Measurements from ENCODE around the gene NUDT22. TPM values are rescaled to one million over a fixed set of nuclear protein-coding genes. Genes with fewer than 3 reads are reported as not detected.

Gene NUDT22
- total RNA-seq, 1 donor from 2014 or later: 40.8 TPM

GRCh38 chr11:64192434-64192833 is 33.6 kb upstream of the NUDT22 start:
- Mint-ChIP-seq H3K9me3 (no peaks in the 10 kb centered on the region), H3K27me3 (ENCODE audit: low read depth) (no peaks in the 10 kb centered on the region), H3K4me1 (peaks cover 8% of the 10 kb centered on the region), H3K36me3 (ENCODE audit: low read depth) (peaks cover 24% of the 10 kb centered on the region), H3K4me3 (no peak overlapping the region), H3K27ac (ENCODE audit: unreplicated experiment) (peak overlapping the region; percentile 43)
- DNase-seq (ENCODE audit: low read depth, low spot score): no peak
- TF ChIP-seq CTCF (conservative IDR thresholded peaks at IDR 0.05): no peak

GRCh38 chr11:64196626-64197025 is 29.4 kb upstream of the NUDT22 start:
- Mint-ChIP-seq H3K4me3 (no peak overlapping the region), H3K4me1 (peaks cover 4% of the 10 kb centered on the region), H3K27ac (ENCODE audit: unreplicated experiment) (no peak overlapping the region), H3K9me3 (no peaks in the 10 kb centered on the region), H3K36me3 (ENCODE audit: low read depth) (peaks cover 26% of the 10 kb centered on the region), H3K27me3 (ENCODE audit: low read depth) (no peaks in the 10 kb centered on the region)
- no peak for TF ChIP-seq CTCF (conservative IDR thresholded peaks at IDR 0.05)
- no peak for DNase-seq (ENCODE audit: low read depth, low spot score)

- H3K9me3 Mint-ChIP-seq: no peaks in the 10 kb centered on the region
- no peaks in the 10 kb centered on the region for H3K4me1 Mint-ChIP-seq
- peaks cover 28% of the 10 kb centered on the region for H3K36me3 Mint-ChIP-seq (ENCODE audit: low read depth)
- no peak overlapping the region for H3K27ac Mint-ChIP-seq (ENCODE audit: unreplicated experiment)
- no peak for DNase-seq (ENCODE audit: low read depth, low spot score)
- no peak for TF ChIP-seq CTCF (conservative IDR thresholded peaks at IDR 0.05)
- no peaks in the 10 kb centered on the region for H3K27me3 Mint-ChIP-seq (ENCODE audit: low read depth)
- no peak overlapping the region for H3K4me3 Mint-ChIP-seq
Measured at GRCh38 chr11:64198511-64198910, 27.6 kb upstream of the NUDT22 start.

- DNase-seq (ENCODE audit: low read depth, low spot score): no peak
- Mint-ChIP-seq H3K36me3 (ENCODE audit: low read depth) (peaks cover 23% of the 10 kb centered on the region), H3K4me1 (peaks cover 5% of the 10 kb centered on the region), H3K27me3 (ENCODE audit: low read depth) (no peaks in the 10 kb centered on the region), H3K4me3 (no peak overlapping the region), H3K27ac (ENCODE audit: unreplicated experiment) (no peak overlapping the region), H3K9me3 (no peaks in the 10 kb centered on the region)
- no peak for TF ChIP-seq CTCF (conservative IDR thresholded peaks at IDR 0.05)
Measured at GRCh38 chr11:64201543-64201942, 24.5 kb upstream of the NUDT22 start.

- H3K4me1 Mint-ChIP-seq: peaks cover 9% of the 10 kb centered on the region
- no peak overlapping the region for H3K27ac Mint-ChIP-seq (ENCODE audit: unreplicated experiment)
- no peaks in the 10 kb centered on the region for H3K27me3 Mint-ChIP-seq (ENCODE audit: low read depth)
- no peak overlapping the region for H3K4me3 Mint-ChIP-seq
- no peak for TF ChIP-seq CTCF (conservative IDR thresholded peaks at IDR 0.05)
- DNase-seq (ENCODE audit: low read depth, low spot score): no peak
- no peaks in the 10 kb centered on the region for H3K9me3 Mint-ChIP-seq
- peaks cover 18% of the 10 kb centered on the region for H3K36me3 Mint-ChIP-seq (ENCODE audit: low read depth)
Measured at GRCh38 chr11:64202992-64203391, 23.1 kb upstream of the NUDT22 start.

All from neural crest cell (in vitro differentiated cells).